SK-MEL-5 (cell line): Measurements from ENCODE around the gene ELOA. TPM values are rescaled to one million over a fixed set of nuclear protein-coding genes. Genes with fewer than 3 reads are reported as not detected.
"Not testable (repeated sequence)": the region's sequence is repeated elsewhere in the genome, so short reads cannot be mapped to it uniquely, and the experiment has no call there.

Experiments used
- DNase-seq: peaks from one replicate; pipeline ENCODE4 v3.0.0-alpha.2; 2016; ENCODE audit warnings: low read depth, low spot score
- in situ Hi-C: cut with HindIII; loops from 2 replicates; pipeline ENCODE4 v1.10.0; 2016; ENCODE audit warnings: low sequenced_read_pairs, high pct_unique_total_duplicates, low pct_unique_long_range_greater_than_20kb
- total RNA-seq: library from RNA; depleted of rRNA; stranded (reverse); fragments of >200 nt; shearing (Covaris generic); gene quantifications from 2 replicates; pipeline ENCODE4 v1.2.3, GENCODE V29; 2014

The ELOA gene
- total RNA-seq, 1 experiment from 2014 or later, result 53.4 TPM

GRCh38 chr1:23793861-23794731, 50.8 kb downstream of the ELOA start:
- in situ Hi-C loops, result no loop called here
- DNase-seq, result no peak

GRCh38 chr1:23794732-23795182, 51.5 kb downstream of the ELOA start:
- in situ Hi-C loops, DNase-seq: not testable (repeated sequence)

DNA sequence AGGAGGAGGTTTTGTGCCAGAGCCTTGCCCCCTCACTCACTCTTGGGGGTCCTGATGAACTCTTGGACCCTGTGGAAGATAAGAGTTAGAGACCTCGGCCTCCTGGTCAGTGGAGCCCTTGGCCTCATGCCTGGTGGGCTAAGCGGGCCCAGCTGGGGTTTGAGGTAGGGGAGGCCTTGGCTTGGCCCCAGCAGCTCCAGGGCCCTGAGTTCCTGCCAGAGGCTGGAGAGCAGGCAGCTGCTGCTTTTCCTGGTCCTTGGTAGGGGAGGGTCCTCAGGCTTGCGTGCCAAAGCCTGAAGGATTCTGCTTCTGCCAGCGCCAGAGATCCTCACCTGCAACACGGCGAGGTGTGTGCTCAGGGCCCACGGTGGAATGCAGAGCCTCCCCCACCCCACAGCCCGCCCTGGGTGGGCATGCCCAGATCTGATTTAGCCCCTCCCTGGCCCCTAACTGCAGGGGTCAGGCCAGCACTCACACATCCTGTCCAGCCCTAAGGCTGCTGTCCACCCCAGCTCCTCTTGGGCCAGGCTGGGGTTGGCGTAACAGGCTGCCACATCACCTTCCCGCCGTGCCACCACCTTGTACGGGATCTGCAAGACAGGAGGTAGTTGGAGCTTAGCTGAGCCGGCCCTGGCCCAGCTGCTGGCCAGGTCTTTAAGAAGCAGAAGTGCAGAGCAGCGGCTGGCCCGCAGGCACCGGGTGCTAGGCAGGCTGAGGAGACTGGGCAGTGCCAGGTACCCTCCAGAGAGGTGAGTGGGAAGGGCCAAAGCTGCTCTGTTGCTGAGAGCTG, 52.6 kb downstream of the ELOA start:
- in situ Hi-C loops, result no loop called here
- no peak for DNase-seq

- DNase-seq, result no peak
- in situ Hi-C loops, result no loop called here
Observed at GRCh38 chr1:23796466-23797271, 53.4 kb downstream of the ELOA start.

DNA sequence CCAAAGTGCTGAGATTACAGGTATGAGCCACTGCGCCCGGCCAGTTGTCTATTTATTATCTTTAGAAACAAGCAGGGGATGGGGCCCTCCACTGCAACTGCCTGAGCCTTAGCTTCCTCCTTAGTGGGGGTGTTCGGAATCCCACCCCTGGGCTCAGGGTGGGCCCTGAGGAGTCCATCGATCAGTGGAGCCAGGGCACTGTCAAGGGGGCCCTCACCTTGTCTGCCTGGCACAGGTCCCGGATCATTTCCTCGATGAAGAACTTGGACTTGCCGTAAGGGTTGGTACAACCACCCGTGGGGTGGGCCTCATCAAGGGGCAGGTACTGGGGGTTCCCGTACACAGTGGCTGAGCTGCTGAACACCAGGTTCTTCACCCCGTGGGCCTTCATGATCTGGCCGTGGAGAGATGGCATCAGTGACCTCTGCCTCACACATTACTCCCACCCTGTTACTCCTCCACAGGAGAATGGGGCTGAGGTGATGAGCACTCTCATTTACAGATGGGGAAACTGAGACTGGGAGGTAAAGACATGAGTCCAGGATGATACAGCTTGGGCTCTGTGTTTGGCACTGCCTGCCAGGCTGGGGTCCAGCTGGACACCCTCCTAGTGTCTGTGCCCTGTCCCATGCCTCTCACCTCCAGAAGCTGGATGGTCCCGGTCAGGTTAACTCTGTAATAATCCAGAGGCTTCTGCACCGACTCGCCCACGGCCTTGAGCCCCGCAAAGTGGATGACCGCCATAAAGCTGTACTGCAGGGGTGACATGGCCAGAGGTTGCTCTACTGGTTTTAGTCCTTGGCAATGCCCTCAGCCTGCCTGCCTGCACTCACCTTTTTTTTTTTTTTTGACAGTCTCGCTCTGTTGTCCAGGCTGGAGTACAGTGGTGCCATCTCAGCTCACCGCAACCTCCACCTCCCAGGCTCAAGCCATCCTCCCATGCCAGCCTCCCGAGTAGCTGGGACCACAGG, 54.5 kb downstream of the ELOA start:
- DNase-seq, result no peak
- in situ Hi-C loops, result no loop called here

DNA sequence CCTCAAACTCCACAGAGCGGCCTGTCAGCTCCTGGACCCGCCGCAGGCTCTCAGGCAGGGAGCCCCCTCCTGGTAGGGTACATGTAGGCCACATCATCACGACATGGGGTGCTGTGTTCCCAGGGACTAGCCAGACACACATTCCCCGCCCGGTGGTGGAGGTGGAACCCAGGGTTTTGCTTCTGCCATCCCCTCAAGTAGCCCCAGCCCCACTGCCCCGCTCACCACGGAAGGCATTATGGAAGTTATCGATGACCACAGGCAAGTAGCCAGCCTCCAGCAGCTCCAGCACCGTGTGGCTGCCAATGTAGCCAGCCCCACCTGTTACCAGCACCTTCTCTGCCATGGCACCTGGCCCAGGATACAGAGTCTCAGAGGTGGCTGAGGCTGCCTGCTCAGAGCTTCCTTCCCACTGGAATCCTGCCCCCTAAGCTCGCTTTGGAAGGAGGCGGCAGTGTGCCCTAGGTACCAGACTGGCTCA, 55.4 kb downstream of the ELOA start:
- in situ Hi-C loops, result no loop called here
- DNase-seq, result no peak

GRCh38 chr1:23799255-23799569, 55.9 kb downstream of the ELOA start:
- DNase-seq, result no peak
- in situ Hi-C loops, result no loop called here

GRCh38 chr1:23799570-23800399, 56.5 kb downstream of the ELOA start:
- DNase-seq, result peak; percentile 75
- in situ Hi-C loops, result no loop called here

DNA sequence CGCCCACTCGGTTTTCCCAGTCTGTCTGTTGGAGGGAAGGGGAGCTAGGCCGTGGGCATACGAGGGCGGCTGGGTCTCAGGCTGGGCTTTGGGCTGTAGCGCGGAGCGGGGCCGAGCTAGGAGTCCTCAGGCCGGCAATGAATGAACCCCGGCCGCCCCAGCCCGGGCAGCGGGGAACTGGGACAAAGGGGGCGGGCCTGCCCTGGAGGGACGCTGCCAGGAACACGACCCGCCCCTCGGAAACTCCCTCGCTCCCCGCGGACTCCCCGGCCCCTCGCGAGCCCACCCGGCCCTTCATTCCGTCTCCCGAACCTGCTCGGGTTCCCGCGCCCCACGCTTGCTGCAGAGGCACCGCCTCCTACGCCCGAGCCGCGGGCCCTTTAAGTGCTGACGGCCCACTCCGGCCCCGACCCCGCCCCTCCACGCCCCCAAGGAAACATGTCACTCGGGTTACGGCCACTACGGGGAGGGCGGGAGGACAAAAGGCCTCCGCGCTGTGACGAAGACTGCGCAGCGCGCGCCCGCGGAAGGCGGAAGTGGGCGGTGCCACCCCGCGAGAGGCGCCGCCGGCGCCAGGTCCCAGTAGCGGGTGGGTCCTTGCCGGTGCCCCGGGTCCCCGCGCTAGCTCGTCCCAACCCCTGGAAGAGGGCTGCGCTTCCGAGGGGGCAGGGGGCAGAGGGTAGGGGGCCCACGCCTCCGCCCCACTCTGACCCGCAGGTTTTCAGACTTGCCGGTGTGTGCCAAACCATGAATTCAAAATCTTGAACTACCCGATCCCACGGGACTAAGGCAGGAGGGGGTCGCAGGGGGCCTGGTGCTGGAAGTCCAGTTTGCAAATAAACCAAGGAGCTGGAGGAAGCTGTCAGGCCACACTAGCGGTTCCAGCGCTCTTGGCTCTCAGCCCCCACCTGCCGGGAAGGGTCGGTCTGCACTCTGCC, 57.4 kb downstream of the ELOA start, which contains the start of gene GALE:
Gene GALE (minus strand): TSS at position 355 of the 938 bp plus-strand sequence. CDS start 1,747 bp downstream, outside the sequence.
- peak; percentile 93 for DNase-seq
- in situ Hi-C loops, result no loop called here

DNA sequence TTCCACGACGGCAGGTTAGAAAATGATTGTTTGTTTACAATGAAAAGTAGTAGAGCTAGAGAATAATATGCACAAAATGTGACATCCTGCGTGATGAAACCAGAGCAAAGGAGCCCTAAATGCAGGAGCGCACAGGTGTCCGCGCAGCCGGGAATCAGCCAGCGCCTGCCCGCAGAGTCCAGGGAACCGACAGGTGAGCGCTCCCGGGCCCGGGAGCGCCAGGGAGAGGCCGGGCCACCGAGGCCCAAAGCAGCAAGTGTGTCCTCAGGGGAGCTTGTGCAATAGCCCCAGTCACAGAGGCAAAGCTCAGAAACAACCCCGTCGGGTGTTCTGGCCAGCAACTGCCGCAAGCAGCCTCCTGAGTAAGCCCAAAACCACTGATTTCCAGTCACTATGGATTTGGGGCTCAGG, 58.1 kb downstream of the ELOA start:
- in situ Hi-C loops, result no loop called here
- no peak for DNase-seq

GRCh38 chr1:23801876-23802275, 58.6 kb downstream of the ELOA start:
- no peak for DNase-seq
- in situ Hi-C loops, result no loop called here

DNA sequence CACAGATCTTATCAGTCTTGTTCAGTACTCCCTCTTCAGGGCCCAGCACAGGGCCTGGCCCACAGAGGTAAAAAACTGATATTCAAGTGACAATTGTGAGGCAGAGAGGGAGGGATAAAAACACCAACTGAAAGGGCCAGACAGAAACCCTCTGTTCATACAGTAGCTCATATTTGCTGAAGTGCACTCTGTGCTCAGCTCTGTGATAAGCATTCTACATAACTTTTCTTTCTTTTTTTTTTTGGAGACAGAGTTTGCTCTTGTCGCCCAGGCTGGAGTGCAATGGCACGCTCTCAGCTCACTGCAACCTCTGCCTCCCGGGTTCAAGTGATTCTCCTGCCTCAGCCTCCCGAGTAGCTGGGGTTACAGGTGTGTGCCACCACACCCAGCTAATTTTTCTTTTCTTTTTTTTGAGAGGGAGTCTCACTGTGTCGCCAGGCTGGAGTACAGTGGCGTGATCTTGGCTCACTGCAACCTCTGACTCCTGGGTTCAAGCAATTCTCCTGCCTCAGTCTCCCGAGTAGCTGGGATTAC, 59.6 kb downstream of the ELOA start:
- in situ Hi-C loops, DNase-seq: not testable (repeated sequence)

GRCh38 chr1:23803674-23804073, 60.4 kb downstream of the ELOA start:
- in situ Hi-C loops, result no loop called here

DNA sequence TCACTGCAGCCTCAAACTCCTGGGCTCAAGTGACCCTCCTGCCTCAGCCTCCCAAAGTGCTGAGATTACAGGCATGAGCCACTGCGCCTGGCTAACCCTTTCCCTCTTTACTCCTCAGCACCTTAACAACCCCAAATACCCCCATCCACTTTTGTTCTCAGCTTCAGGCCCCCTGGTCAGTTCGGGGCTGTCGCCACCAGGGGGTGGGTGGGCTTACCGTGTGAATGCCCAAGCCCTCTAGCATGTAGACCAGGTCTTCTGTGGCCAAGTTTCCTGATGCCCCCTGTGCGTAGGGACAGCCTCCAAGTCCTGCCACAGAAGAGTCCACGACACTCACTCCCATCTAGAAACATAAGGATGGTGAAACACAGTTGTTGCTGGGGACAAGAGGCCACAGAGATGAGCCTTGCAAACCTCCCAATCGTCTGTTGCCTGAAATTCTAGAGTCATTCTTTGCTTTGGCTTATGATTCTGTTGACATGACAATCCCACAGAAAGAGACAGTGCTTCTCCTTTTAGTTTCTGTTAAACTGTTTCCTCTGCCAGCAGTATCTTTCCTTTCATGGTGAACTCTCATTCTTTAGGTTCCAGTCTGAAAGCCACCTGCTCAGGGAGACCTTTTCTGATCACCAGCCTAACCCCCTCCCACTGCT, 61.0 kb downstream of the ELOA start:
- in situ Hi-C loops, result no loop called here

More at GRCh38 chr1:23803674-23804073, 60.4 kb downstream of the ELOA start:
- DNase-seq, result no peak

More for the DNA sequence above, 61.0 kb downstream of the ELOA start:
- no peak for DNase-seq
